Measurements from ENCODE around the gene CNNM4.
A peak's percentile ranks its signal among the peaks of the same experiment; 100 is the strongest.

CNNM4 gene

DNA sequence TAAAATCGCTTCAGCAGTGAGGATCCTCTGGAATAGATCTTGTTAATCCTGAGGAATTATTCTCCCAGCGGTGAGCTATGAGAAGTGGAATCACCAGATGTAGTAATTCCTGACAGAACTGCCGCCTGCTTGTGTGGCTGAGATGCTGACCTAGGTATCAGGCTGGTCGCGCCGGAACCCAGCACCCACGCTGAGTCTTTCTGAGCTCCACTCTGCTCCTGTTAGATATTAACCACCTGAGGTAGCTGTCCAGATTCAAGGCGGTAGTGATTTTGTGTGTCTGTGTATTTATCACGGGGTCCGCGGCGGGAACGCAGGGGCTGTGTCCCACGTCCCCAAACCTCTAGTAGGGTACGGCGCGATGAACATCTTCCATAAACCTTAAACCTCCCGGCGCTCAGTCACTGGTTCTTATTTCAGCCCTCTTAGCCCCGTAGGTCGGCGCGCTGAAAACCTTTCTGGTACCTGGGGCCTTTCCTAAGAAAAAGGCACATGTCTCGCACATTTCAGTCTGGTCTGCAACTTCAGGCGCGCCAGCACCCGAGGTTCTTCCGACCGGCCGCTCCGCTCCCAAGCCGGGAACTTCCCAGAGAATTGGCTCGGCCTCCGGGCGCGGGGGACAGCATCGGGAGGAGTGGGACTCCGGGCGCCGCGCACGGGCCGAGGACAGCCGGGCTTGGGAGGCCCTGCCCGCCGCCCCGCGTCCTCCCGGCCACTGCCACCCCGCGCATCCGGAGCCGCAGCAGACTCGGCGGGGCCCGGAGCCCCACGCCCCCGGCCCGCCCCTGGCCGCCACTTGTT lies 54.8 kb downstream of the CNNM4 start:
- DNase-seq (ENCODE audit: extremely low spot score): peak; percentile 68
- ChIA-PET CTCF (interaction anchor here (0.8 to 6.8 kb wide), 12 partner anchors 13 to 138 kb away, joined by 3 to 41 read pairs (median 5); partner anchors contain the start of genes ANKRD39 and CNNM4), POLR2A (interaction anchor here (1.7 kb wide), 1 partner anchor 48 kb away, joined by 3 read pairs; no protein-coding TSS in a partner anchor)
- TF ChIP-seq, protein P1, sequence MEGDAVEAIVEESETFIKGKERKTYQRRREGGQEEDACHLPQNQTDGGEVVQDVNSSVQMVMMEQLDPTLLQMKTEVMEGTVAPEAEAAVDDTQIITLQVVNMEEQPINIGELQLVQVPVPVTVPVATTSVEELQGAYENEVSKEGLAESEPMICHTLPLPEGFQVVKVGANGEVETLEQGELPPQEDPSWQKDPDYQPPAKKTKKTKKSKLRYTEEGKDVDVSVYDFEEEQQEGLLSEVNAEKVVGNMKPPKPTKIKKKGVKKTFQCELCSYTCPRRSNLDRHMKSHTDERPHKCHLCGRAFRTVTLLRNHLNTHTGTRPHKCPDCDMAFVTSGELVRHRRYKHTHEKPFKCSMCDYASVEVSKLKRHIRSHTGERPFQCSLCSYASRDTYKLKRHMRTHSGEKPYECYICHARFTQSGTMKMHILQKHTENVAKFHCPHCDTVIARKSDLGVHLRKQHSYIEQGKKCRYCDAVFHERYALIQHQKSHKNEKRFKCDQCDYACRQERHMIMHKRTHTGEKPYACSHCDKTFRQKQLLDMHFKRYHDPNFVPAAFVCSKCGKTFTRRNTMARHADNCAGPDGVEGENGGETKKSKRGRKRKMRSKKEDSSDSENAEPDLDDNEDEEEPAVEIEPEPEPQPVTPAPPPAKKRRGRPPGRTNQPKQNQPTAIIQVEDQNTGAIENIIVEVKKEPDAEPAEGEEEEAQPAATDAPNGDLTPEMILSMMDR (IDR thresholded peaks at IDR 0.05; ENCODE audit: control extremely low read depth, extremely low read depth, low read depth, missing control alignments): no peak

DNA sequence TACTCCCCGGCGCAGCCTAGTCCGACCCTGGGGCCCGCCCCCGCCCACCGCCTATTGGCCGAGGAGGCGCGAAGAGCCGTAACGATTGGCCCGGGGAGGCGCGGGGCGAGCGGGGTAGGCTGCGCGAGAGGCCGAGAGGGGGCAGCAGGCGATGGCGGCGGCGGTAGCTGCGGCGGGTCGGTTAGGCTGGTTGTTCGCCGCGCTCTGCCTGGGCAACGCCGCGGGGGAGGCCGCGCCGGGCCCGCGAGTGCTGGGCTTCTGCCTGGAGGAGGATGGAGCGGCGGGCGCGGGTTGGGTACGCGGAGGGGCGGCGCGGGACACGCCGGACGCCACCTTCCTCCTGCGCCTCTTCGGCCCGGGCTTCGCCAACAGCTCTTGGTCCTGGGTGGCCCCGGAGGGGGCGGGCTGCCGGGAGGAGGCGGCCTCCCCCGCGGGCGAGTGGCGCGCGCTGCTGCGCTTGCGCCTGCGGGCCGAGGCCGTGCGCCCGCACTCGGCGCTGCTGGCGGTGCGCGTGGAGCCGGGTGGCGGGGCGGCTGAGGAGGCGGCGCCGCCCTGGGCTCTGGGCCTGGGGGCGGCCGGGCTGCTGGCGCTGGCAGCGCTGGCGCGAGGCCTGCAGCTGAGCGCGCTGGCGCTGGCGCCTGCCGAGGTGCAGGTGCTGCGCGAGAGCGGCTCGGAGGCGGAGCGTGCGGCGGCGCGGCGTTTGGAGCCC lies 55.6 kb downstream of the CNNM4 start, which contains the start of gene CNNM3:
TSS of gene CNNM3 (plus strand) at position 142 of the 709 bp plus-strand sequence. CDS start at position 152, 10 bp downstream.
- POLR2A ChIA-PET: interaction anchor here (0.6 to 1.7 kb wide), 2 partner anchors 49 to 50 kb away, joined by 3 to 5 read pairs; no protein-coding TSS in a partner anchor
- DNase-seq (ENCODE audit: extremely low spot score): peak; percentile 99
- TF ChIP-seq, protein P1 (IDR thresholded peaks at IDR 0.05; ENCODE audit: control extremely low read depth, extremely low read depth, low read depth, missing control alignments): peak; percentile 37
- CTCF ChIA-PET: interaction anchor here (0.8 to 6.8 kb wide), 12 partner anchors 12 to 286 kb away, joined by 3 to 41 read pairs (median 4); partner anchors contain the start of genes ANKRD39 and CNNM4

DNA sequence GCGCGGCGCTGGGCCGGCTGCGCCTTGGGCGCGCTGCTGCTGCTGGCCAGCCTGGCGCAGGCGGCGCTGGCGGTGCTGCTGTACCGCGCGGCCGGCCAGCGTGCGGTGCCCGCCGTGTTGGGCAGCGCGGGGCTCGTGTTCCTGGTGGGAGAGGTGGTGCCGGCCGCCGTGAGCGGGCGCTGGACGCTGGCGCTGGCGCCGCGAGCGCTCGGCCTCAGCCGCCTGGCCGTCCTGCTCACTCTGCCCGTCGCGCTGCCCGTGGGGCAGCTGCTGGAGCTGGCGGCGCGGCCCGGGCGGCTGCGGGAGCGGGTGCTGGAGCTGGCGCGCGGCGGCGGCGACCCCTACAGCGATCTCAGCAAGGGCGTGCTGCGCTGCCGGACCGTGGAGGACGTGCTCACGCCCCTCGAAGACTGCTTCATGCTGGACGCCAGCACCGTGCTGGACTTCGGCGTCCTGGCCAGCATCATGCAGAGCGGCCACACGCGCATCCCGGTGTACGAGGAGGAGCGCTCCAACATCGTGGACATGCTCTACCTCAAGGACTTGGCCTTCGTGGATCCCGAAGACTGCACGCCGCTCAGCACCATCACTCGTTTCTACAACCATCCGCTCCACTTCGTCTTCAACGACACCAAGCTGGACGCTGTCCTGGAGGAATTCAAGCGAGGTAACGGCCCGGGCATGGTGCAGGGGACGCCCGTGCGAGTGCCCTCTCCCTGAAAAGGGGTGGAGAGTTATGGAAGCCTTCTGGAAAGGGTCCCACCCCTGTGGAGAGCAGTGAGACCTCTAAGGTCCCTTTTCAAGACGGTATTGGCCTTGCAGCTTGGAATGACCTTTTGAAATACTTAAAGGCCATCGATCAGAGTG lies 56.4 kb downstream of the CNNM4 start:
- TF ChIP-seq, protein P1 (IDR thresholded peaks at IDR 0.05; ENCODE audit: control extremely low read depth, extremely low read depth, low read depth, missing control alignments): peak; percentile 15
- CTCF ChIA-PET: interaction anchor here (0.9 to 6.8 kb wide), 10 partner anchors 11 to 287 kb away, joined by 3 to 41 read pairs (median 4); partner anchors contain the start of genes ANKRD39 and CNNM4
- DNase-seq (ENCODE audit: extremely low spot score): no peak
- POLR2A ChIA-PET: no interaction called here

DNA sequence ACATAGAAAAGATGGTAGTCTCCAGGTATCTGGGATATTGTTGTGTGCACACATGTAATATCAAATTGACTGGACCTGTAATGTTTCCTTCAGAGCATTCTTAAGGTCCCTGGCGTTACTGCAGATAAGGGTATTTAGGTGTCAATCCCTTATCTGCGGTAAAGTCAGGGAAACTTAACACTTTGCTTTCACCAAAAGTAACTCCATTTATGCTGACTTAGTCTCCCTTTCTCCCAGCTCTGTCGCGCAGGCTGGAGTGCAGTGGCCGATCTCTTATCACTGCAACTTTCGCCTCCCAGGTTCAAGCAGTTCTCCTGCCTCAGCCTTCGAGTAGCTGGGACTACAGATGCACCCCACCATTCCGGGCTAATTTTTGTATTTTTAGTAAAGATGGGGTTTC lies 57.2 kb downstream of the CNNM4 start:
- TF ChIP-seq, protein P1 (IDR thresholded peaks at IDR 0.05; ENCODE audit: control extremely low read depth, extremely low read depth, low read depth, missing control alignments): no peak
- ChIA-PET CTCF (interaction anchor here (1.8 to 6.8 kb wide), 4 partner anchors 15 to 56 kb away, joined by 6 to 41 read pairs (median 8); partner anchors contain the start of genes ANKRD39 and CNNM4), POLR2A (no interaction called here)
- no peak for DNase-seq (ENCODE audit: extremely low spot score)

DNA sequence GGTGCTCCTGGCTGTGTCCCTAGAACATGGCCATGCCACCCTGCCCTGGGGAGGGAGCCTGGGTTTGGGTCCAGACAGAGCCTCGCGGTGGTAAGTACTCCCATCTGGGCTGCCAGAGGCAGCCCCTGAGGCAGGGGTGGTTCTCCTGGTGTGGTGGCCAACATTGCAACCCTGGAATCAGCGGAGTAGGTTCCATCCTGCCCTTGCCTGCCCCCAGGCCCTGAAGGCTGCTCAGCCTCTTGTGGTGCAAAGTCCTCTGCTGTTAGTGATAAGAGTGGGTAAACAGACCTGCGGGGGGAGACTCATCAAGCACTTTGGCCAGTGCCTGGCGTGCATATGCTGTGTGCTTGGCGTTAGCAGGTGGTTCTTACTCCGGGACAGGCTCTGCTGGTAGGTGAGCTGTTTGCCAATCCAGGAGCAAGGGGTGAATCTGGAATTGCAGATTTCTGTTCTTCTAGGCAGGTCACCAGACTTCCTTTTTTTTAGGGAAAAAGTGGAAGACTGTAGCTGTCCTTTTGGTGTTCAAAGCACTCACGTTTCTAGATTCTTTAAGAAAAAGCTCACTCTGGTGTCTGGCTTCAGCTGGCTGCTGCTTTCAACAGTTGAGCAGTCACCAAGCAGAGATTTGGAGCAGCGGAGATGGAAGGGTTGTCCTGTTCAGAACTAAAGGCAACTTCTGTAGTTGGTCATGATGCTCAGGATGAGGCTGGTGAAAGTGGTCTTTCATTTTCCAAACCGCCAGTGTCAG lies 58.6 kb downstream of the CNNM4 start:
- POLR2A ChIA-PET: no interaction called here
- CTCF ChIA-PET: interaction anchor here (1.1 to 2.6 kb wide), 5 partner anchors 13 to 58 kb away, joined by 3 to 14 read pairs (median 6); partner anchors contain the start of gene ANKRD39
- TF ChIP-seq, protein P1 (IDR thresholded peaks at IDR 0.05; ENCODE audit: control extremely low read depth, extremely low read depth, low read depth, missing control alignments): no peak
- no peak for DNase-seq (ENCODE audit: extremely low spot score)

All from GM10248 (cell line).